ENCODE results near the gene SYT7.

DNA sequence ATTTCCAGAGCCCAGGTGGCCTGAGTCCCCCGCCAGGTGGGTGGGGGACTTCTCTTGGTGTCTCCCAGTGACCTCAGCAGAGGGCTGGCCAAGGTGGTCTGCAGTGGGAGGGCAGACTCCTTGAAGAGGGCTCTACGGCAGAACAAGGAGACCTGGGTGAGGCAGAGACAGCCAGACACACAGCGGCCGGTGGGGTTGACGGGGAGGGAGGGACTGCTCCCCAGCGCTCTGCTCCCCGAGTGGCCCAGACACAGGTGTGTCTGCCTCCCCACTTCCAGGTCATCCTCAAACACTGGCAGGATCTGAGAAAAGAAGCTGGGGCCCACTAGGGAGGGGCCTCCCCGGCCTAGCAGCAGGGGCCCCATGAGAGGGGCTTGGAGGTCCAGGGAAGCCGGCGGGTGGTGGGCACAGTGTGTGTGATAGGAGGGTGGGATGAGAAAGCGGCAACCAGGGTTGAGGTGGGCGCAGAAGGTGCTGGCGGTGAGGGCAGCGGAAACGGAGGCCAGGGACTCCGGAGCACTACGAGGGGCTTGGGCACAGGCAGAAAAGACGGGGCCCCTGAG, 30.1 kb downstream of the SYT7 start:
- no peak for TF ChIP-seq POLR2A (IDR thresholded peaks at IDR 0.05; ENCODE audit: low read depth)
- TF ChIP-seq CTCF (IDR thresholded peaks at IDR 0.05) = no peak
- TF ChIP-seq POLR2AphosphoS5 (IDR thresholded peaks at IDR 0.05) = no peak

Data from esophagus muscularis mucosa (tissue), 3 donors.